HEK293 (cell line): ENCODE data around the gene TMC6.

ENCODE experiments used
- AEBP2 ChIP-seq: fragments of 450-650 bp; formaldehyde crosslinking; IDR thresholded peaks from 2 replicates; pipeline ENCODE4 v1.5.1; 2016; ENCODE audit warnings: missing biosample characterization, missing genetic modification characterization, borderline replicate concordance
- CTCF ChIP-seq: fragments of 450-650 bp; formaldehyde crosslinking; IDR thresholded peaks from 2 replicates; pipeline ENCODE4 v1.5.1; 2016; ENCODE audit warnings: missing biosample characterization, missing genetic modification characterization
- SALL2 ChIP-seq: fragments of 450-650 bp; formaldehyde crosslinking; IDR thresholded peaks from 2 replicates; pipeline ENCODE4 v1.5.0; 2017; ENCODE audit warnings: missing biosample characterization, mild to moderate bottlenecking, missing genetic modification characterization, borderline replicate concordance
- SETDB1 ChIP-seq: IDR thresholded peaks from one replicate; pipeline ENCODE4 v1.6.1; 2017; ENCODE audit warnings: mild to moderate bottlenecking, low read length, moderate library complexity, mixed read lengths; ENCODE audit not compliant: insufficient read length
- YY1 ChIP-seq: fragments of 450-650 bp; formaldehyde crosslinking; IDR thresholded peaks from 2 replicates; pipeline ENCODE4 v1.5.1; 2018; ENCODE audit warnings: missing biosample characterization, missing genetic modification characterization
- ZNF404 ChIP-seq: fragments of 450-650 bp; formaldehyde crosslinking; IDR thresholded peaks from 2 replicates; pipeline ENCODE4 v1.5.1; 2017; ENCODE audit warnings: missing biosample characterization, missing genetic modification characterization
- ZNF449 ChIP-seq: fragments of 450-650 bp; formaldehyde crosslinking; IDR thresholded peaks from 2 replicates; pipeline ENCODE4 v1.5.1; 2017; ENCODE audit warnings: missing biosample characterization, mild to moderate bottlenecking, missing genetic modification characterization, moderate library complexity
- ZNF600 ChIP-seq: fragments of 450-650 bp; formaldehyde crosslinking; IDR thresholded peaks from 2 replicates; pipeline ENCODE4 v1.5.1; 2016; ENCODE audit warnings: missing biosample characterization, missing genetic modification characterization
- ZSCAN4 ChIP-seq: fragments of 450-650 bp; formaldehyde crosslinking; IDR thresholded peaks from 2 replicates; pipeline ENCODE4 v1.5.1; 2017; ENCODE audit warnings: missing biosample characterization, missing genetic modification characterization
- ZSCAN5A ChIP-seq: fragments of 450-650 bp; formaldehyde crosslinking; IDR thresholded peaks from 2 replicates; pipeline ENCODE4 v1.5.1; 2016; ENCODE audit warnings: missing biosample characterization, missing genetic modification characterization

GRCh38 chr17:78163881-78164747 lies 35.6 kb upstream of the TMC6 start:
- TF ChIP-seq ZNF404 (tag by site-specific recombination) (no peak), CTCF (tag by site-specific recombination) (no peak), SALL2 (tag by site-specific recombination) (no peak), AEBP2 (tag by site-specific recombination) (no peak), ZSCAN5A (tag by site-specific recombination) (no peak), ZNF600 (tag by site-specific recombination) (no peak), YY1 (tag by site-specific recombination) (no peak), SETDB1 (no peak), ZSCAN4 (tag by site-specific recombination) (no peak), ZNF449 (no peak)
